Stimulated activated CD8-positive, alpha-beta memory T cell treated with anti-CD3 and anti-CD28 coated beads, Interleukin-12 subunit alpha, Interleukin-12 subunit beta, amount 100 ng/mL, for 24 hours (primary cell): ENCODE measurements around the gene NUP153.
"Not testable (repeated sequence)": the region's sequence is repeated elsewhere in the genome, so short reads cannot be mapped to it uniquely, and the experiment has no call there.

Experiments used
- DNase-seq: peaks from one replicate; pipeline ENCODE4 v3.0.0-alpha.2; 2020; ENCODE audit errors: extremely low read depth

The NUP153 gene

DNA sequence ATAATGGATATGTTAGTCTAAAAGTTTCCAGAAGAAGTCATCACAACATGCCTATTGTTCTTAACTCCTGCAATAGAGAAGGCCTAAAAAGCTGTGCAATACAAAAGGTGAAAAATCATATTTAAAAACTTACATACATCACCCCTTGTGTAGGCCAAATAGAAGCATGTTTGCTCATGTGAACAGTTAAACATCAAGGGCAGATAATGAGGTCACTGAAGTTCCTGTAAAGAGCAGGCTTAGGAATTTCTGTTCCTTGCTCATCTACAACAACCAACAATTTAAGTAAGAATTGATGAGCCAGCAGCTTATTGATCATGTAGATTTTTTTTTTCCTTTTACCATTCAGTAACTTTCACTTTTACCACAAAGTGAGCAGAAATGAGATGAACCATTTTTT lies 7.5 kb upstream of the NUP153 start:
- no peak for DNase-seq

DNA sequence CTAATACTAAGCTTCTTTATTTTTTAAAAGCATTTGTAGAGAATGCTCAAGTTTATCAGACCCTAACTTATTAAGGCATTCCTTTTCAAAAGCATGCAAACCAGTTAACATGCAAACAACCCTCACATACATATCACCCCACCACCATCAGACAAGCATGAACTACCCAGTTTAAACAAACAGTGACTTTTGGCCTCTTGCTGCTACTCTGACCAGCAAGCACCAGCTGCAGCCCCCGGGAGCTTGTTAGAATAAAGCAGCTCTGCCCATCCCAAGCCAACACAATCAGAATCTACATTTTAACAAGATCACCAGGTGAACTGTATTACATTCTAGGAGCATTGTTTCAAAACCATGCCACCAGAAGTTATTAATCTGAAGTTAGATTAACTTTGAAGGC lies 5.9 kb upstream of the NUP153 start:
- DNase-seq, result no peak

DNA sequence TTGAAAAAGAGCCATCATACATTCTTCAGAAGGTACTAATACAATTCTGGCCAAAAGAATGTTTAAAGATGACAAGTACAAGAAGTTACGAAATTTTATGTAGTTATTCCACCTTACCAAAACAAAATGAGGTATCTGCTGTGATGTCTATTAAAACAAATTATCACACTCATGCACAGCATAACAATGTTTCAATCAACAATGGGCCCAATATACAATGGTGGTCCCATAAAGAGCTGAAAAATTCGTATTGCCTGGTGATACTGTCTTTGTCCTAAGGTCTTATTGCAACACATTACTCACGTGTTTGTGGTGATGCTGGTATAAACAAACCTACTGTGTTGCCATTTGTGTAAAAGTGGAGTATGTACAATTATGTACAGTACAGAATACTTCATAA lies 3.6 kb upstream of the NUP153 start:
- no peak for DNase-seq

DNA sequence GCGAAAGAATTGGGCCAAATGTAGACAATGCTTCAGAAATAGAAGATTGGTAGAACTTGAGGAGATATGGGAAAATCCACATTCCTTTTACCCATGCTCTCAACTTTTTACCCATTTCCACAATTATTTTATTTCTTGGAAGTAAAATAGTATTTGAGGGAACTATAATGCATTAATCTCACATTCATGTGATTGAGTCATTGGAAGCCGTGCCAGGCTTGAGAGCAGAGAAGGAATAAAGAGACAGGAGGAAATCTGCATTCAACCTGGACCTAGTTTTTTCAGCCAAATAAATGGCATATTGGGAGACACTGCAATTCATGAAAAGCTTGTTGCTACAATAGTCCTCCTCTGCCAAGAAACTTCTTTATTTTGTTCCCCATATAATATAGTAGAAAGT lies 2.8 kb upstream of the NUP153 start:
- no peak for DNase-seq

DNA sequence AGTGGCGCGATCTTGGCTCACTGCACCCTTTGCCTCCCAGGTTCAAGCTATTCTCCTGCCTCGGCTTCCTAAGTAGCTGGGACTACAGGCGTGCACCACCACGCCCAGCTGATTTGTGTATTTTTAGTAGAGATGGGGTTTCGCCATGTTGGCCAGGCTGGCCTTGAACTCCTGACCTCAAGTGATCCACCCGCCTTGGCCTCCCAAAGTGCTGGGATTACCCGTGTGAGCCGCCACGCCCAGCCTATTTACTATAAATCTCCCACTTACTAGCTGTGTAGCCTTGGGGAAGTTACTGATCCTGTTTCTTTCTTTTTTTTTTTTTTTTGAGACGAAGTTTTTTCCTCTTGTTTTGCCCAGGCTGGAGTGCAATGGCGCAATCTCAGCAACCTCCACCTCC lies 1.3 kb upstream of the NUP153 start:
- not testable (repeated sequence) for DNase-seq

DNA sequence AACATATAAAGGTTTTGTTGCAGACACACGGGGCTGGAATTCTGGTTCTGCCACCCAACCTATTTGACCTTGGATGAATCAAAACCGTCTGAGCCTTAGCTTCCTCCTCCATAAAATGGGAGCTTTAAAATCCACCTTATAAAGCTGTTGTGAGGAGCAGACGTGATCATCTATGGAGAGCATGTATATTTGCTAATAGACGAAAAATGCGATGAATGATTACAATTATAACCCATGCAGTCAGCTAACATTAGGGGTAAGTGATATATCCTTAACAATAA lies 586 bp upstream of the NUP153 start:
- DNase-seq, result no peak

DNA sequence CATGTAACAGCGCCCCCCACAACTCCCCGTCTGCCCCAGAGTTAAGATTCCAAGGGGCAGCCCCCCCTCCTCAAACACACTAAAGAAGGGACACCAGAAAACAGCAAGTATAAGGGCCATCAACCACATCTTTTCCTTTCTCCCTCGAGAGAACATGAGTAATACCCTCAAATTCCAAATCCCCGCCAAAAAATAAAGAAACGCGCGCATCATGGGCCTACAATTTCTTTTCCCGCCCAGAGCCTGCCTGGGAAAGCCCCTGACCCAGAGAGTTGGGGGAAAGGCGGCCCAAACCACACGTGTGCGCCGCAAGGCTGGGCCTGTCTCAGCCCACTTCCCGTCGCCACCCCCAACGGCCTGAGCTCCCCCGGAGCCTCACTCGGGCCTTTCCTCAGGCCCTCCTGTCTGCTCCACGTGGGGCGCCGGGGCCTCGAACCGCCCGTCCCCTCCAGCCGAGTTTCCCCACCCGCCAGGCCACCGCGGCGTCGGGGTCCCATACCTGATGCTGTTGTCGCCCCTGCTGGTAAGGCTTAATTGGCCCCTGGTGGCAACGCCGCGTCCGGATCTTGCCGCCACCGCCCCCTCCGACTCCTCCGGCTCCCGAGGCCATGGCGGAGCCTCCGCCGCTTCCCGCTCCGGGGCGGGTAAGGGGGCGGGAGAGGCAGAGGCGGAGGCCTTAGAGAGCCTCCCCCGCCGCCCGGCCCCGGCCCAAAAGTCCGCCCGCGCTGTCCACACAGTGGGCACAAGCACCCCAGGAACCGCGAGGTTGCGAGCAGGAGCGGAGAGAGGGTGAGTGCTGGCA lies 746 bp downstream of the NUP153 start:
- peak; percentile 73 for DNase-seq

DNA sequence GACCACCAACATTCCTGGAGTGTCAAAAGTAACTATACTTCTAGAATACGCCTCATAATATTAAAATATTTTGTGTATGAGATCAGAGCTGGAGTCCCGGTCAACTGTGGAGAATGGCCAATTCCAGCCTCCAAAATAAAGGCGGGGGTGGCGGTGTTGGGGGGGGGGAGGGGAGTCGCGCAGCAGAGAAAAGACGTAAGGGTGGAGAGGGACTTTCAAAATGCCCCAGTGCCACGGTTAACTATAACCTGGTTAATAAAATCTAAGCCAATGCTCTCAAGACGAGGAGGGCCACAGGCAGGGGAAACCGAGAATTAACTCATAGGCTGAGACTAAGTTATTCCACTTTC lies 1.3 kb downstream of the NUP153 start:
- DNase-seq, result no peak

DNA sequence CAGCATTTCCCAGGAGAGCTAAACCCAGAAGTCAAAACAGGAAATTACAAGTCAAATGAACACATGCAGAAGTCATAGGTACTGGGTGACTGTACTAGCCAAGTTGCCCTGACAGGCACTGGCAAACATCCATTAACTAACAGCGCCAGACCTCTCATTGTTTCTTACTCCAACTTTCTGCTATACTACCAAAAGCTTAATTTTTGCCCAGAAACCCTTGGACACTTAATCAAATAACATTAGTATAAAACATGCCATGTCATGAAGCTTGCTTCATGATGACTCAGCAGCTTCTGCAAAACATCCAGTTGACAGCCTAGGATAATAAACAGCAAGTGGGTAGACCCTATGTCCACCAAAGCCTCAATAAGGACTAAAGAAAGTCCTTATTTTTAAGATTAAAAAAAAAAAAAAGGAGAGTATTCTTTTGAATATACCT lies 3.5 kb downstream of the NUP153 start:
- no peak for DNase-seq

DNA sequence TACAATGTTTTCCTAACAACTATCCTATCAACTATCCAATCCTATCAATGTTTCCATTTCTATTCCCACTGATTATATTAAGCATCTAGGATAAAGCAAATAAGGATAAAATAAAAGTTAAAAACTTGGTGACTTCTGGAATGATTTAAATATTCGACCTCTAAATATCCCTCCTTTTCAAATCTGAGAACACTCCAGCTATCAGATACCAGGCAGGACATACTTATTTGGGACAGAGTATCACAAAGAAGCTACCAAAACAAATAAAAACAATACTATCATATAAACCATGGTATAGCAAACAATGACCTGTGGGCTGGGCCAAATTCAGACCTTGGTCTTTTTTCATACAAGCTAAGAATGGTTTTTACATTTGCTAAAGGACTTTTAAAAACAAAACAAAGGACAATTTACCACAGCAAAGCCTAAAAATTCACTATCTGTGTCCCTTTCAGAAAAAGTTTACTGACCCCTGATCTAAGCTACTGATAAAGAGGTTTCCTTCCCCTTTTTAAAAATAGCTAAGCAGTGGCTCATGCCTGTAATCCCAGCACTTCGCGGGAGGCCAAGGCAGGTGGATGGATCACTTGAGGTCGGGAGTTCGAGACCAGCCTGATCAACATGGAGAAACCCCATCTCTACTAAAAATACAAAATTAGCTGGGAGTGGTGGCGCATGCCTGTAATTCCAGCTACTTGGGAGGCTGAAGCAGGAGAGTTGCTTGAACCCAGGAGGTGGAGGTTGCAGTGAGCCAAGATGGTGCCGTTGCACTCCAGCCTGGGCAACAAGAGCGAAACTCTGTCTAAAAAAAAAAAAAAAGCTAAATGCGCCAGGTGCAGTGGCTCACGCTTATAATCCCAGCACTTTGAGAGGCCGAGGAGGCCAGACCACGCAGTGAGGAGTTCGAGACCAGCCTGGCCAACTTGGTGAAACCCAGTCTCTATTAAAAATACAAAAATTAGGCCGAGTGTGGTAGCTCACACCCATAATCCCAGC lies 6.0 kb downstream of the NUP153 start:
- no peak for DNase-seq

DNA sequence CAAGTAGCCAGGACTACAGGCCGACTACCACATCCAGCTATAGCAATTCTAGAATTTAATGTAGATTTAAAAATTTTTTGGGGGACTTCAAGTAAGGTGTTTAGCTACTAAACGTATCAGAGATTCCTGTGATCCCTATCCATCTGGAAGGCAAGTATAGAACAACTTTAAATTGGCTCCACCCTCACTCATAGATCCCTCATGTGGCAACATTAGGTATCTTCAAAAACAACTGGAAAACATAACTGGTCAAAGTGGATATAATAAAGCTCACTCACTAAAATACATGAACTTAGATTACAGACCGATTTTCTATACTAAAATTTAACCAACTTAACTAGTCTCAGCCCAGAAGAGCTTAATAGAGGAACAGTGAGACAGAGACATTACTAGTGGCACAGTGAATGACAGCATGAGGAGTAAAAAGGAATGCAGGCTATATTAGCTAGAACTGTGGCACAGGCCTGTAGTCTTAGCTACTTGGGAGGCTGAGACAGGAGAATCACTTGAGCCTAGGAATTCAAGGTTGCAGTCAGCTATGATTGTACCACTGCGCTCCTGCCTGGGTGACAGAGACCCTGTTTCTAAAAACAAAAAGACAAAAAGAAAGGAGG lies 14.7 kb downstream of the NUP153 start:
- no peak for DNase-seq

DNA sequence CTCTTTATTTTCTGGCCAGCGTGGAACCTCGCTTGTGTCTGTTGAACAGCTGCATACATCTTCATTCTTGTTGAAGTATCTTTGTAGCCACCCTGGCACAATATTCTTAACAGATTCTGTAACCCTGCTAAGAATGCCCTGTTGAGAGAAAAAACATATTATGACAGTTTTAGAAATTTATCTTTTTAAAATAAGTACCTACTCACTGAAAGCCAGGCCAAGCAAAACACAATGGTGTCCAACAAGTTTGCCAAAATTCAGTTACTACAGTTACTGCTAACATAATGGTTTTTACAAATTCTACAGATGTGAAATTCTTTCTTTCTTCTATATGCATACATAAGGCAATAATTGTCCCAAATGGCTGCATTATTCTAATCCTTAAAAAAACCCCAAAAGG lies 18.2 kb downstream of the NUP153 start:
- DNase-seq, result no peak

DNA sequence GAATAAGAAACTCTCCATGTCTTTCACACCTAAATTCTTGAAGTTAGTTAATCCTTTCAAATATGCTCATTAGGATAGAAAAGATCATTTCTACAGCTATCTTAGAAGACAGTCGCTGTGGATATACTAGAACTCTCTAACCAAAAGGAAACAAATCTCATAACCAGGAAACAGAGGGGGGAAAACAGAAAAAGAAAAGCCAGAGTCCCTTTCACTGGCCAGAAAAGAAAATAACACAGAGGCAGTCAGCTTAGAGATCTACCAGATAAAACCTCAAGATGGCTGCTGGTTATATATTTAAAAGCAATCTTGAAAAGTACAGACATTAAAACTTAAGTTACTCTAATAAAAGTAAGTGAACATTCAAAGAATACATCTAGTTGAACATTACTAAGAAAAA lies 19.6 kb downstream of the NUP153 start:
- no peak for DNase-seq

DNA sequence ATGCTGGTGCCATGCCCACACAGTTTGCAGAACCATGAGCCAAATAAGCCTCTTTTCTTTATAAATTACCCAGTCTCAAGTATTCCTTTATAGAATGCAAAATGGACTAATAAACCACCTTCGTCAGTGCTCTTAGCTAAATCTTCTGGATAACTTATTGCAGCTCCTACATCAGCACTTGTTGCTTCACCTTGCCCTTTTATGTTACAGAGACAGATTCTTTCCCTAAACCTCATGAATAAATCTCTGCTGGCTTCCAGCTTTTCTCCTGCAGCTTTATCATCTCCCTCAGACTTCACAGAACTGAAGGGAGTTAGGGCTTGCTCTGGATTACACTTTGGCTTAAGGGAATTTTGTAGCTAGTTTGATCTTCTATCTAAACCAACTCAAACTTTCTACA lies 22.6 kb downstream of the NUP153 start:
- no peak for DNase-seq

DNA sequence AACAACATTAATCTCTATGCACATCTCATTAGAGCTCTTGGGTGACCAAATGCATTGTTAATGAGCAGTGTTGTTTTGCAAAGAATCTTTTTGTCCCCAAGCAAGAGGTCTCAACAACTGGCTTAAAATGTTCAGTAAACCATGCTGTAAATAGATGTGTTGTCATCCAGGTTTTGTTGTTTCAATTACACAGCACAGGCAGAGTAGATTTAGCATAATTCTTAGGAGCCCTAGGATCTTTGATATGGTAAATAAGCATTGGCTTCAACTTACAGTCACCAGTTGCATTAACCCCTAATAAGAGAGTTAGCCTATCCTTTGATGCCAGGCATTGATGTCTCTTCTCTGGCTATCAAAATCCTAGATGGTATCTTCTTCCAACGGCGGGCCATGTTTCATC lies 23.3 kb downstream of the NUP153 start:
- no peak for DNase-seq

DNA sequence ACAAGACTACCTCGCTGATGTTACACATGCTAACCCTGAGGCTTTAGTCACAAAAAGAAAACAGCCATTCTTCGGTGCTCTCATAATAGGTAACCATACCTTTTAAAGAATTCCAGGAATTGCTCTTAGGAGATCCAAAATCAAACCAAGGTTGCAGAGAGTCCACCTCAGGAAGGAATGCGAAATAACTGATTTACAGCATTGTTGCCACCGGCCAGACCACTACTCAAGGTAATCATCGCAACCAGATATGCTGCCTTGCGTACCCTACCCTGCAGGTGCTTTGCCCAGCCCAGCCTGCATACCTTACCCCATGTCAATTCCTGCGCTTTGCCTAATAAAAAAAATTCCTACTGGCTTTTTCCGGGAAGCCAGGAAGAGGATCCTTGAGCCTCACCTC lies 27.0 kb downstream of the NUP153 start:
- DNase-seq, result no peak

DNA sequence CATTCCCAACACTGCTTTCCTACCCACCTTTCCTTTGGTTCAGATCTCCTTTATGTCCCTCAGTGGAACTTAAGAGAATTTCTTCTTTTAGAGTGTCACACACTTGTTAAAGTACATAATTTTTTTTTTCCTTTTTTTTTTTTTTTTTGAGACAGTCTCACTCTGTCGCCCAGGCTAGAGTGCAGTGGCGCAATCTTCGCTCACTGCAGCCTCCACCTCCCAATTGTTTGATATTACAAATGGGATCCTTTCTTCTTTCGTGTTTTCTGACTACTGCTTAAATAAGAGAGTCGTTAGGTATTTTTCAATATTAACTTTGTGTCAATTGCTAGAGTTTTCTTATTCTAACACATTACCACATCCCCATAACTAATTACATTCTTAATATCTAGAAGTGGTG lies 29.1 kb downstream of the NUP153 start:
- DNase-seq, result no peak

DNA sequence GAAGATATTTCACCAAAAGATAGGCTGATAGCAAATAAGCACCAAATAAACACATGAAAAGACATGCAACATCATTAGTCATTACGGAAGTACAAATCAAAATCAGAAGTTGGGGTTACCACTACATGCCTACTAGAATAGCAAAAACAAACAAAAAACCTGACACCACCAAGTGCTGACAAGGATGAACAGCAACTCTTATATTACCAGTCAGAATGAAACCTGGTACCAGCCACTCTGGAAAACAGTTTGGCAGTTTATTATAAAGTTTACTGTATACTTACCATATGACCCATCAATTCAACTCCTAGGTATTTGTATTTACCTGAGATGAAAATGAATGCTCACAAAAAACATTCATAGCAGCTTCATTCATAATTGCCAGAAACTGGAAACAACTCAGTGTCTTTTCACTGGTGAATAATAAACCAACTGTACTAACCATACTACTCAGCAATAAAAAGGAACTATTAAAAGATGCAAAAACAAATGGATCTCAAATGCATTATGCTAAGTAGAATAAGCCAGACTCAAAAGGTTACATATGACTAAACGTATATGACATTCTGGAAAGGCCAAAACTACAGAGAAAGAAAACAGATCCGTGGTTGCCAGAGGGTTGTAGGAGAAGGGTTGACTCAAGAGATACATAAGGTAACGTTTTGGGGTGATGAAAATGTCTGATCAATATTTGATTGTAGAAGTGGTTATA lies 33.0 kb downstream of the NUP153 start:
- no peak for DNase-seq

DNA sequence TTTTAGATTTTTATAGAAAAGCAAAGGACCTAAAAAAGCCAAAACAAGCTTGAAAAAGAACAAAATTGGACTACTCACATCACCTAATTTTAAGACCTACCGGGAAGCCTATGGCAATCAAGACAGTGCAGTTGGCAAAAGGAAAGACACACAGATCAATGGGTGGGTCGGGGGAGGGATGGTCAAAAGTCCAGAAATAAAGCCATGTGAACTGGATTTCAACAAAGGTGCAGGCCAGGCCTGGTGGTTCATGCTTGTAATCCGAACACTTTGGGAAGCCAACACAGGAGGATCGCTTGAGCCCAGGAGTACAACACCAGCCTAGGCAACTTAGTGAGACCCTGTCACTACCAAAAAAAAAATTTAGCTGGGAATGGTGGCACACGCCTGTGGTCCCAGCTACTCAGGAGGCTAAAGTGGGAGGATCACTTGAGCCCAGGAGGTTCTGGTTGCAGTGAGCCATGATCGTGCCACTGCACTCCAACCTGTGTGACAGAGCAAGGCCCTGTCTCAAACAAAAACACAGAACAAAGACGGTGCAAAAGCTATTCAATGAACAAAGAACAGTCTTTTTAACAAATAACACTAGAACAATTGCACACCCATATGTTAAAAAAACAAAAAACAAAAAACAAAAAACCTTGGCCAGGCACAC lies 34.5 kb downstream of the NUP153 start:
- DNase-seq, result no peak

DNA sequence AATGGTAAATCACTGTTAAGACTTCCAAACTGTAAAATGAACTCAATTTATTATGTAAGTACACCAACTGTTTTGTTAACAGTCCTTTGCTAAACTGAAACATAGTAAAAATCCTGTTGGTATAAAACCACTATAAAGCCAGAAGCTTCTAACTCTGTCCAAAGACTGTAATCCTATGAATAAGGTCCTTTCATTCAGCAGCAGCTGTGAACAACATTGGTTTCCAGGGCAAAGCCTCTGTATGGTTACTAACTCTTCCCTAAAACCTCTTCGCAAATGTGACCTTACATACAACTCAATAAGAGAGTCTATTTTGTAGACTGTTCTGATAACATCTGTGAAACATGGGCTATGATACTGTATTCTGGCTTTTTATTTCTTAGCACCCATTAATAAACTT lies 40.1 kb downstream of the NUP153 start:
- no peak for DNase-seq

DNA sequence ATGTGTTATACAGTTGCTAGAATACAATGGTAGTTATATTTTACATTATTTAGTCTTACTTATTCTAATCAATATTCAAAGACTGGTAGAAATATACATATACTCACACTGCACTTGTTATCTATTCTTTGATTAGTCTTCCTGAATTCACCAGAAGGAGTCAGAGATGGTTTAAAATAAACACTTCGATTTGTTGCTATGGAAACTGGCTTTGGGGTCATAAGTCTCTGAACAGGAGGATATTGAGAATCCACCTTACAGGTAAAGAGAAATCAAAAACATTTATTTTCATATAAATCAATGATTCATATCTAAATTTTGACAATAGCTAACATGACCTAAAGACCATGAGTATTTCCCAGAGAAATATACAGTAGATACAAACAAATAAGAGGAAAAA lies 41.6 kb downstream of the NUP153 start:
- no peak for DNase-seq

DNA sequence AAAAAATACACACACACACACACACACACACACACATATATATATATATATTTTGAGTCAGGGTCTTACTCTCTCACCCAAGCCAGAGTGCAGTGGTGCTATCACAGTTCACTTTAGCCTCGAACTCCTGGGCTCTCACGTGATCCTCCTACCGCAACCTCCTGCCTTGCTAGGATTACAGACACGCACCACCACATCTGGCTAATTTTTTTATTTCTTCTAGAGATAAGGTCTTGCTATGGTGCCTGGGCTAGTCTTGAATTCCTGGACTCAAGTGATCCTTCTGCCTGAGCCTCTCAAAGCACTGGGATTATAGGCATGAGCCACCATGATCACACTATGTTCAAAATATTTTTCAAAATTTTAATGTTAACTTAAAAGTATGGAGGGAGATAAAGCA lies 43.5 kb downstream of the NUP153 start:
- DNase-seq, result no peak
